HG03571 (cell line): ENCODE measurements around the gene DCX.
A peak's percentile ranks its signal among the peaks of the same experiment; 100 is the strongest.

ENCODE experiments used
- ATAC-seq: cut with Tn5 transposase; IDR thresholded peaks from one replicate; pipeline ENCODE4 v1.9.1; 2021; ENCODE audit not compliant: unreplicated experiment

The DCX gene

DNA sequence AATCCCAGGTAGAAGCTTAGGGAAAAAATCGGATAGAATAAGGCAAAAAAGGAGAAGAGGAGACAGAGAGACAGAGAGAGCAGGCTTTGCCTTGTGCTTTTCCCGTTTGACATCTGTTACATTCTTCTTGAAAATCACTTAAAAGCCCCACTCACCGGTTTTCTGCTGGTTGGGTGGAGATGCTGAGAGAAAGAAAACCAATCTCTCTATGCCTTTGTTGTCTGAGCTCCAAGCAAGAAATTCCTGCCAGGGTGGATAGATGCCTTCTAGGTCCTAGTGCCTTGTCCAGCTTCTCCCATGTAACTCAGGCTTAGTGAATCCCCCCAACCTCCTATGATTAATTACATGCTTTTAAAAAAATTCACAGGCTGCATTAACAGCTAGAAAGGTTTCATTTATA is at the start of gene DCX:
TSS of gene DCX (minus strand) at position 210 of the 400 bp plus-strand sequence. CDS start 1,794 bp downstream, outside the sequence.
- ATAC-seq = no peak

GRCh38 chrX:111460607-111461006 is 48.6 kb upstream of the DCX start:
- ATAC-seq = no peak

GRCh38 chrX:111447298-111447697 is 35.3 kb upstream of the DCX start:
- ATAC-seq = peak; percentile 53

DNA sequence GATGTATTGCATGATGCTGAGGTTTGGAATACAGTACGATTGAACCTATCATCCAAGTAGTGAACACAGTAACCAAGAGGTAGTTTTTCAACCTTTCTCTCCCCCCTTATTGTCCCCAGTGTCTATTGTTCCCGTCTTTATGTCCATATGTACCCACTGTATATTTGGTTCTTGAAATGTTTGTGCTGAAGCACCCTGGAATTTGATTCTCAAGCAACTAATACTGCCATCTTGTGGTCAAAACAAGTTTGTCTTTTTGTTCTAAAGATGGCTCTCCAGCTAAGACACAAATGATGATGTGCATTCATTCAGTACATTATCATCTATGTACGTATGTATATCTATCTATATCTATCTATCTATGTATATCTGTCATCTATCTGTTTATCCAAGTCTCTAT is 33.5 kb upstream of the DCX start:
- no peak for ATAC-seq

DNA sequence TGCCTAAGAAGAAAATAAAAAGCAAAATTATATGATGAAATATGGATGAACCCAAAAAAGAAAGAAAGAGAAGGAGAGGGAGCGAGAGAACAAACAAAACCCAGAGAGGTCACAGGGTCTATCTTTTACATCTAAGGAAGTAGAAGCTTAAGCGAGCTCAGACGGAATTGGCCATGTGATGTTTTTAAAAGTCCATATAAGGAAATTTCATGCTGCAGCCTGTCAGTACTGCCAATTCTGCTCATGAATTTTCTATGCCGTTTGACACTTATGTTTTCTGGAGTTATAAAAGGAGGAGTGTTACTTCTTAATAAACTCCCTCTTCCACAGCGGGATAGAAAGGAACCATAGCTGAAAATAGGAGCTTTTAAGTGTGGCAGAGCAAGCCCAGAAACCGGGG is 32.9 kb upstream of the DCX start:
- no peak for ATAC-seq

DNA sequence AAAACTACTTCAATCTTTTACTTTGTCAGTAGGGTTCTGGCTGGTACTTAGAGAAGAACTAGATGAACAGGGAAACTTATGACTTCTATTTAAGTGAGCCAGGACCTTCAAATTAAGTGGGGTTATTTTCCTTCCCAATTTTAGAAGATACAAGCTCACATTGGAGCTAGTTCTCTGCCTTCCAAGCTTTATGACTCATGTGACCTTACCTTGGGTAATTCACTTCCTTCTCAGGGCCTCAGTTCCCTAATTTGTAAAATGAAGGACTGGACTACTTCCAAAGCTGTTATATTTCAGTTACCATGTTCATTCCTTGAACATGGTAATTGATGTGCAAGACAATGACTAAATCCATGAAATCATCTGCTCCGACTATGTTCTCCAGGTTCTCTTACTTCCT is 32.0 kb upstream of the DCX start:
- ATAC-seq = no peak

- ATAC-seq = no peak
Measured at GRCh38 chrX:111442791-111443190, 30.8 kb upstream of the DCX start.

- no peak for ATAC-seq
Measured at GRCh38 chrX:111435469-111435868, 23.5 kb upstream of the DCX start.

GRCh38 chrX:111431001-111431400 is 19.0 kb upstream of the DCX start:
- no peak for ATAC-seq

- ATAC-seq = no peak
Measured at GRCh38 chrX:111411557-111411956, 435 bp downstream of the DCX start.

DNA sequence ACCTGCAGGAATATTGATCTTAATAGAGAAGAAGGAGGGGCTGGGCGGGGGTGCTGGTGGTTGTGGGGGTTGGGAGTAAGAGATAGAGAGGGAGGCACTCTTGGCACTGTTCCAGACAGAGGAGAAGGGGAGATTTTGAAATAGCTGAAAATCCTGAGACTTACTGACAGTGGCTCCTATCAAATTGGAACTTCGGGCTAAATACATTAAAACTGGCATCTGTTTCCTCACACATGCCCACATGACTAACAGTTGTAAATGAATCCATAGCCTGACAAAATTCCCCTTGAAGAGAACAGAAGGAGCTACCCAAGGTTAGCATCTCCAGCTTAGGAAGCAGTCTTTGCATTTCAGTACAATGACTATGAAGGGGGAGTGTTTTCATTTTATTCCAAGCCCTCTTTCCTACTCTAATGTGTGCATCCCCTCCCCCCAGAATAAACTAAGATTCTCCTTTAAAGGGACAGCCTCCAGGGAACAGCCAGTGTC is 1.4 kb downstream of the DCX start:
- ATAC-seq = no peak

GRCh38 chrX:111409326-111409725 is 2.7 kb downstream of the DCX start:
- no peak for ATAC-seq

GRCh38 chrX:111407948-111408347 is 4.0 kb downstream of the DCX start:
- no peak for ATAC-seq

- no peak for ATAC-seq
Measured at GRCh38 chrX:111402344-111402743, 9.6 kb downstream of the DCX start.

GRCh38 chrX:111395149-111395548 is 16.8 kb downstream of the DCX start:
- no peak for ATAC-seq

- ATAC-seq = no peak
Measured at GRCh38 chrX:111394569-111394968, 17.4 kb downstream of the DCX start.

DNA sequence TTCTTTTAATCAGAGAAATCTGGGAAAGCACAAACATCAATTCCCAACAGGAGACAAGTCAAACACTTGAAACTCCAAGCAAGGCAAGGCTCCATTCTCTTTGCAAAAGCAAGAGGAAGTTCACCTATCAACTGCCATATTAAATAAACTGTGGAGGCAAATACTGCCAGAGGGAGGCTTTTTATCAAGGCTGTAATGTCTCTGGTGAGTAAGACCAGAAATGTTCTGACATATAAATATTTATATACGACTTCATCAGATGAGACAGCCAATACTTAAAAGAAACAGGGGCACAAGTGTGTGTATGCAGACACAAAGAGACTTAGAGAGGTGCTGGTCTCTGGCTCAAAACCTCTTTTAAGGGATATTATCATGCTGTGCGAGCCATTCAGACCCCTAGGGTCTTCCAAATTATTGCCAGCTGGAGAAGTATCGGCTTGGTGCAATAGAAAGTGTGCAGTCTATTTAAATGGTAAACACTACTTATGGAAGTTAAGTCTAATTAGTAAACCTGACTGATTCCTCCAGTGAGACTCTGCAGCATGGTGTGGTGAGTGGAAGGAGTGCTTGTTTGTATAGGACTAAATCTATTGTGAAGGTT is 24.4 kb downstream of the DCX start:
- no peak for ATAC-seq

DNA sequence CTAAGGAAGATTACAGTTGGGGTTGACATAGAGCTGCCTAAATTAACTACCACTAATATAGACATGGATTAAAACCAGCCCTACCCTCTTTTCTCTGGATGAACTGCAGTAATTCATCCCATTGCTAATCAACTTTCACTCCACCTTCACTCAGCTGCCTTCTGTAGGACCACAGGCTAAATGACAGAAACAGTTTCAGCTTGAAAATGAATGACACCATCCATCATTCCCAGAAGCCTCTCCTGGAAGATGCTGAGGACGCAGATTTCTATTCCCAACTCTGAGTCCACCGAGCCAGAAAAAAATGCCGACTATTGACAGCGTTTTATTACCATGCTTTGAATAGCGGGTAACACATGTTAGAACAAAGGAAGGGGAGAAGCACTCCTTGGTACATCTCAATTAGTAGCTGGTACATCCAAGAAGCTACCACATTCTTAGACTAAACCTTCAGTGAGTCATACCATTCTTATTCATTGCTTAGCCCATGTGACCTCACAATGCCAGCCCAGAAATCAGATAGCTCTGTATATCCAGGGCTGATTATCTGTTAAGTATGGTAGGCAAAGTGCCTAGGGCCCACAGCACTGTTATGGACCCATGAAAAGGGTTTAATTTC is 25.3 kb downstream of the DCX start:
- no peak for ATAC-seq

- no peak for ATAC-seq
Measured at GRCh38 chrX:111386077-111386476, 25.9 kb downstream of the DCX start.

- no peak for ATAC-seq
Measured at GRCh38 chrX:111382277-111382676, 29.7 kb downstream of the DCX start.

DNA sequence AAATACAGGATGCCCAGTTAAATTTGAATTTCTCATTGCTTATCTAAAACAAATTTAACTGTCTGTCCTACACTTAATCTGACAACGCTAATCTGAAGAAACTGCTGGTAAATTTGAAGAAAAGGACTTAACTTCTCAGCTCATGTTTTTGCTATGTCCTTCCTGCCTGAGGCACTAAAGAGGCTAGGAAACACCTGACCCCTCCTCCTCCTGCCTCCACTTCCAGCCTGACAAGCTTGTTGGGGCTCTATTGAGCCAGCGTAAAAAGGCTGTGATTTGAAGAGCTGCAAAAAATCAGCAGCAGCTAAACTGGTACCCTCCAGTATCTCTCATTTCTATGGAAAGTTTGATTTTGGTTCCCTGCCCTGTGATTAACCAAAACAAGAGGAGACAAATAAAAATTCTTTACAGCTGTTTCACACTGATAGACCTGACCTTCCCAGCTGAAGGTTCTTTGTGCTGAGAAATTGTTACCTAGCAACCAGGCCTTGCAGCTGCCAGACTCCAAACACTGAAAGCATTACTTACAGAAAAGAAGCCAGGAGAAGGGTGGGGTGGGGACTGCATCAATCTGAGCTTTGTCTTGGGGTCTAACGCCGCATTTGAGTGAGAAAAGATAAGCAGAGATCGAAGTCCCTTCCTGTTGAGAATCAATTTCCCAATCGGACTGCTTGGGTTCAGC is 35.0 kb downstream of the DCX start:
- no peak for ATAC-seq

DNA sequence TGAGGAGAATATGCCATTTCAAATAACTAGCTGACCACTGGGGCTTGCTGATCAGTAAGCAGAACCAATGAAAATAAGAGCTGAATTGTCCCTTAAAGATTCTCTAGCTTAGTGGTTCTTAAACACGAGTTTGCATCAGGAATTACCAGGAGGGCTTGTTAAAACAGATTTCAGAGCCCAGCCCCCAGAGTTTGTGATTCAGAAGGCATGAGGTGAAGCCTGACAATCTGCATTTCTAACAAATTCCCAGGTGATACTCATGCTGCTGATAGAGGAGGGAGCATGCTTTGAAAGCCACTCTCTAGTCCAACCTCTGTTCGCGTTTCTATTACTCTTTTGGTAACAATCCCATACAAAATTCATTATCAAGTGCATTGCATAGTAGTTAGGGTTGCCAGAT is 35.5 kb downstream of the DCX start:
- no peak for ATAC-seq
